NOMO-1 (cell line): ENCODE measurements around the gene CACNA1S.
A peak's percentile ranks its signal among the peaks of the same experiment; 100 is the strongest.

Source experiments
- DNase-seq, 2 experiments: peaks; one replicate each; lab custom pipeline; 2025; ENCODE audit not compliant: unreplicated experiment in 2 of 2; lab: John Stamatoyannopoulos, UW

The CACNA1S gene

DNA sequence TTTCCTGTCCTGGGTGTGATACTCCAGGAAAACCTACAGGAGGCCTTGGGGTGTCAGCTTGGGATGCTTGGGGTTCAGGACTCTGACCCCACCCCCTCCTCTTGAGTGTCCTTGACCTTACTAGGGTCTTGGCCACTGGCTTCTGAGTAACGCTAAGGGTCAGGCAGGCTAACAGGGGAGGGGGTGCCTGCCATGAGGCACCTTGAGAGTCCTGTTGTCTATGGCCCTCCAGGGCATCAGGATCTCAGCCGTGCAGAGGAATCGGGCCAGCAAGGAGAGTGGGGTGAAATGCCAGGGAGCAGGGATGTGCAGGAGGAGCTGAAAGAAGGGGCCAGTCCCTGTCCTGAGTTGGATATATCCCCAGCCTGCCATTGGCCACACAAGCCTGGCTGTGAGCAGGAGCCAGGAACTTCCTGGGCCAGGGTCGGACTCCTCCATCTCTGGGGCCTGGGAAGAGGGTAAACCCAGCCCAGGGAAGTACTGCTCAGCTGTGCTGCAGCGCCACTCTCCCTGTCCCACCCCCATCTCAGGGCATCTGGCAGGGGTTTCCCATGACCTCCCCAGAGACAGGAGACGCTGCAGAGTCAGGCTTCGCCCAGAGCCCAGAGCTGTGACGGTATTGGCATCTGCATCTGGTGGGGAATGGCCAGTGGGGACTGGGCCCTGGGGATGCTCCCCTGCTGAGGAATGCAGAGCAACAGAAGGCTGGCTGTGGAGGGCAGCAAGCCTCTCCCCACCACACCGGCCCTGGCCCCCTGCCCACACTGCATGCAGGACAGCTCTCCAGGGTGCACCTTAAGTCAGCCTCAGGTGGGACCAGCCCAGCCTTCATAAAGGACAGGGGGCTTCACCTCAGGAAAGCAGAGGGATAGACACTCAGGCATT is 95.0 kb downstream of the CACNA1S start:
- DNase-seq: no peak

DNA sequence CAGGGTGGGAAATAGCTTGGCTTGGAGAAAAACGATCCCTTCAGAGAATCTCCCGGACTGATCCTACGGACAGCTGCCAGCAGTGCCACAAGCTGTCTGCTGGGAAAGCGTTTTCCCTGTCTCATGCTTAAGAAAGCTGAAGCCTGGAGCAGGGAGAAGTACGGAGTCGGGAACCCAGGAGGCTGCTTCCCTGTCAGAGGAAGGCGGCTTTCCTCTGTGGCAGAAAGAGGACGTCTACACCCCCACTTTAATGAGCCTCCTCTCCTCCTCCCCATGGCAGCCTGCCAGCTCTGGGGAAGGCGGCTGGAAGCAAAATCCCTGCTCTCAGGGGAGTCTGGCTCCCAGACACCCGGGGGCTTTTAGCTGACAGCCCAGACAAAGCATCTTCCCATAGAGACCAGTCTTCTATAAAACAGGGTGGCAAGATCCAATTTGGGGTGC is 96.0 kb downstream of the CACNA1S start:
- DNase-seq: no peak

DNA sequence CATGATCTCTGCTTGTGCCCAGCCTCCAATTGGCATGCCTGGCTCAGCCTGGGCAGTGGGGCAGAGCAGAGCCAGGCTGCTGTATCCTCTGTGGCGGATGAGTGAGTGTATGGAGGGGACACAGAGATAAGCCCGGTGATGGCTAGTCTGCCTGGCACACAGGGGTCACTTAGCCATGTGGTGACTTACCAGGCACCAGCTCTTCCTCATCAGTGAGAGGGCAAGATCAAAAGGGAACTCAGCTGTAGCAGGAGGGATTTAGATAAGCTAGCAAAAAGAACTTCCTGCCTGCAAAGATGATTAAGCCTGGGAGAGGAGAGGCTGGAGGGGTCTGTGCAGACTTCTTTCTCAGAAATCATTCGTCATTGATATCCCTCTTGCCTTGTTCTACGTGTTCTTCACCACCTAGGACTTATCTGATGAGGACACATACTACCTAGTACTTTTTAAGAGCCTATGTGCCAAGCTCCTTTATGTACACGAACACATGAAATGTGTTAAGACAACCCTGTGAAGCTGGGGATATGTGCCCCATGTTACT is 96.6 kb downstream of the CACNA1S start:
- peak in 1 of 2 experiments; percentile 50 for DNase-seq

DNA sequence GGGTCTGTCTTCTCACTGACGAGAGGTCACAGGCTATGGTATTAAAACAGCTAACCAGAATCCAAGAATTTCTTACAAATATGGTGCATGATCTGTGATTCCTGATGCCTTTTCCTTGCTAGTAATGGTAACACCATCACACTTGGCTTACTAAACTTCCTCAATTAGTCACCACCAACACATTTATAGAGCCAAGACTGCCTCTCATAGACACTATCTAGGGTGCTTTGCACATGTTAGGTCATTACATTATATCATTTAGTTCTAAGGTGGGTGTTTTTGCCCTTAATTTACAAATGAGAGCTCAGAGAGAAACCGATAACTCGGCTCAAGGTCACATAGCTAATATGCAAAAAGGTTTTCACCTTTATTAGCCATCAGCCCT is 97.4 kb downstream of the CACNA1S start:
- peak in 1 of 2 experiments; percentile 8 for DNase-seq

DNA sequence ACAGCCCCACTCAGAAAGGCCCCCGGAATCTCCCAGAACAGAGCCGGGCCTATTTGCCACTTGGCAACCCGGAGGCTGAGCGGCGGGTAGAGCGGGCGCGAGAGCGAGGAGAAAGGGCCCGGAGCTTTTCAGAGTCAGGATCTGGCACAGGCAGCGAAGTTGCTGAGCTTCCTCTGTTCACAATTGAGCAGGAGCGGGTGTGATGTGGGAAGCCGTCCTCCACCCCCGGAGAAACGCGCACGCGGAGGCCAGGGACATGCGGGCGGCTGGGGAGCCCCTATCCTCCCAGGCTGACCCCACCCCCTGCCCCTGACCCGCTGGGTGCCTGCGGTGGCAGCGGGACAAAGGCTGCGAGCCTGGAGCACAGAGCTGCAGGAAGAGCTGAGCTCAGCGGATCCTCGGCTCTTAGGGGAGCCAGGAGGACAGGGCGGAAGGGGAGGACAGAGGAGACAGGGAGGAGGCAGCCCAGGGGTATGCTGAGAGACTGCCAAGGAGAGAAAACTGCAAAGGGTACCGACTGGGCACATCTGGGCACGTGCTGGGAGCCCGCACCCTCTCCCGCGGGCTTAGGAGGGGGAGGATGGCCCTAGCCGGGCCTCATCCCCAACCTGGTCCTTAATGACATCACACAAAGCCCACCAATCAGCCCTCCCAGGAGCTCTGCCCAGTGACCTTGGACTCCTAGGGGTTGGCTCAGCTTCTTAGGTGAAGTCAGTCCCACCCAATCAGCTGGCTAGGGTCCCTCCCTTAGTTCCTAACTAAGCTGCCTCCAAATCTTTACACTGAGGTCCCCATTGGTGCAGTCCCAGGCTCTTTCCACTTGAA is 98.0 kb downstream of the CACNA1S start:
- no peak for DNase-seq

DNA sequence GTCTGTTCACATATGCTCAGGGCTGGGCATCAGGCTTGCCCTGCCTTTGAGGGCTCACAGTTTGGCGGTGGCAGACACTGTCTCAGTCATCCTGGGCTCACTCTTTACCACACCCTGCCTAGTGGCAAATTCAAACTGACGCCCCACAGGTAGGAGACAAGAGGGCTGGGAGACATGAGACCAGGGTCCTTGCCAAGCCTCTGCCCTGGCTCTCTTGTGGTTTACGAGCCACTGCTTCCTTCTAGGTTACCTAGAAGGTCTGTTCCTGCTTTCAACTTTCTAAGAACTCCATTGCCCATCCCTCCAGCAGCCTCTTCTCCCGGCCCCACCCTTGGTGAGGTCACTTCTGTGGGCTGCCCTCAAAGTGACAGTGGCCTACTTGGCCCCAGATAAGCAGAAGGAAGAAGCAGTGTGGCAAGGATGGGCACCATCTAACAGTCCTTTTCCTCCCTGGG is 99.2 kb downstream of the CACNA1S start:
- DNase-seq: peak; percentile 75 to 79

DNA sequence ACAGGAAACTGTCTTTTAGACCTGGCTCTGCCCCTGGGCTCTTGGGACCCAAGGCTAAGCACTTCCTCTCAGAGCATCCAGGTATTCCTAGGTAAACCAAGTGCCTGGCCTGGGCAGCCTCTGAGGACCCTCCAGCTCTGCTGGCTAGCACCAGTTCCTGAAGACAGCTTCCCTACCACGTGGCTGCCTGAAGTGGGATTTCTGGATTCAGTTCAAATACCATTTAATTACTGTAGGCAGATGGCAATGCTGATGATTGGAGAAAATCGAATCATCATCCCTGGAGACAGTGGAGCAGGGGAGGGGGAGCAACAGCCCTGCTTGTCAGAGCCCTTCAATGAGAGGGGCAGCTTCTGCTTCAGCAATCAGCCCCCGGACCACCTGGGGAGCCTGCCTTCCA is 100.6 kb downstream of the CACNA1S start:
- no peak for DNase-seq

DNA sequence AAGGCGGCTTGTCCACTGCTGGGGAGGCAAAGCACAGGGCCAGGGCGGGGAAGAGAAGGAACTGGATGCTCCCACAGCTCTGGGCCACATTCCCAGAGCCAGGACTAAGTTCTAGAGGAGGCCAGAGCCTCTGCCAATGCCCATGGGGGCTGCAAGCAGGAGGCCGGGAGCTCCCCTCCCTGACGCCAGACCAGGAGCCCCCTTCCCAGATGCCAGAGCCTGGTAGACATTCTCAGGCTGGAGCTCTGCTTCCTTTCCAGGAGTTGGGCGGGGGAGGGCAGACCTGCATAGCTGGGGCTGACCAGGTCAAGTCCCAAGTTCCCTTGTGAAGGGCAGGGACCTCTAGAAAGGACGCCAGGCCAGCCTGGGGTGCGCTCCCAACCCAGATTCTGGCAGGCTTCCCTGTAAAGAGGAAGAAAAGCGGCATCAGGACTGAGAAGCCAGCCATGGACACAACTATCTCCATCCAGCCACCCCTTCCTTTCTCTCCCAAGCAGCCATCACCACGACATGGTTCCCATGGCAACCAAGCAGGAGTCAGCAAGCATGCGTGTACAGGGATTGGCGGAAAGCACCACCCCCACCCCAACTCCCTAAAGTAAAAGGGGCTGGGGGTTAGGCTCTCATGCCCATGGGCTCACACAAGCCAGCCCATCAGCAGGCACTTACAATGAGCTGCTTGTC is 102.1 kb downstream of the CACNA1S start:
- no peak for DNase-seq

DNA sequence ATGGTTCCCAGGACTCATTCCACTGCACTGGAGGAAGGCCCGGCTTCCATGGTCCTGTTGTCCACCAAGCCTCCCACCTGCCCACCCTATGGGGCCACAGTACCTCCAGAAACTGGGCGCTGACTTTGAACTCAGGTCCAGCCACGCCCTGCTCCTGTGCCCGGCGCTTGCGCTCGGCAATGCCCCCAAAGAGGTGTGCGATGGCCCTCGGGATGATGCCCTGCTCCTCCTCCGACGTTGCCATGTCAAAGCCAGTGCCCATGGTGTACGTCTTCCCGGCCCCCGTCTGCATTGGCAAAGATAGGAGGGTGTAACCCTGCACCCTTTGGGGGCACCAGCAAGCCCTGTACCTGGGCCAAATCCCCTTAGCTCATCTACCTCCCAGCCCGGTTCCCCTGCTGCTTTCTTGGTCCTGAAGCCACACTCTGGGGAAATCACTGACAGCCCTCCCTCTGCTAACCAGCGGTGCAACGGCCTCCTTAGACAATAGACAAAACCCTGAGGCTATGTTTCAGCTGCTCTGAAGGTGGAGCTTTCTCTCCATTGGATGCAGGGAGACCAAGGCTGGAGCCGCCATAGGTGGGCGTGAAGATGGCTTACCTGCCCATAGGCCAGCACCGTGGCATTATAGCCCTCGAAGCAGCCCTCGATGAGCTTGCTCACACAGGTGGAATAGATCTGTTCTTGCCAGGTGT is 103.4 kb downstream of the CACNA1S start:
- no peak for DNase-seq

DNA sequence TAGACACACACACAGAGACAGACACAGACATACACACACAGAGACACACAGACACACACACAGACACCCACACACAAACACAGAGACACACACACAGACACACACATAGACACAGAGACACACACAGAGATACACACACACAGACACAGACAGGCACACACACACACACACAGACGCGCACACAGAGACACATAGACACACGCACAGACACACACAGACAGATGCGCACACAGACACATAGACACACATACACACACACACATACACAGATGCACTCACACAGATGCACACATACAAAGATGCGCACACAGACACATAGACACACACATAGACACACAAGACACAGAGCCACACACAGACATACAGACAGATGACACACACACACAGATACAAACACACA is 104.7 kb downstream of the CACNA1S start:
- DNase-seq: no peak

DNA sequence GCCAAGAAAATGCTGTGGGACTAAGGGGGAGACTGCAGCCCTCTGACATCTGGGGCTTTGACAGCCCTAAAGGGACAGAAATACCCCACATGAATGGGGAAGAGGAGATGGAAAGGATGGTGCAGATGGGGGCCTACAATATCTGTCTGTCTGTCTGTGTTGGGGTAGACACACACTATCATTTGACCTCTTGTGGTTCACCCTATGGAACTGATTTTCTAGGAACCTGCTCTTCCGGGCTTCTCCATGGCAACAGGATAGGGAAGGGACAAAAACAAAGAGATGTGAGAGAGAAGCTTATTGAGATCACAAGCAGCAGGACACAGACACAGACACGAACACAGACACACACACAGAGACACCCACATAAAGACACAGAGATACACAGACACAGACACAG is 105.8 kb downstream of the CACNA1S start:
- DNase-seq: no peak

DNA sequence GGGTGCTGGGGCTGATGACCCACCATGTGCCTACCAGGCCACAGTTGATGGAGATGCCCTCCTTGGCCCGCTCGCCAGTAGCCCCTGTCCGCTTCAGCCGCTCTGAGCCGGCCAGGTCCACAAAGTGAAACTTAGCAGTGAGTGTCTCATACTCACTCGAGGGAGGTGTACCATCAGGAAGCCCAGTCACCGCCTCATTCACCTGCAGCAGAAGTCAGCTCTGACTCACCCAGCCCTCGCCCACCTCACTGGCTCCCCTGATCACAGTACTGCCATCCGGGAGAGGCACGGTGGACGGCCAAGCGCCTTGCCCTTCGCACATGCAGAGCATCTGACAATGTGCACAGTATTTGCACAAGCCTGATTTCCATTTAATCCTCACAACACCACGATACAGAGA is 107.5 kb downstream of the CACNA1S start:
- no peak for DNase-seq

DNA sequence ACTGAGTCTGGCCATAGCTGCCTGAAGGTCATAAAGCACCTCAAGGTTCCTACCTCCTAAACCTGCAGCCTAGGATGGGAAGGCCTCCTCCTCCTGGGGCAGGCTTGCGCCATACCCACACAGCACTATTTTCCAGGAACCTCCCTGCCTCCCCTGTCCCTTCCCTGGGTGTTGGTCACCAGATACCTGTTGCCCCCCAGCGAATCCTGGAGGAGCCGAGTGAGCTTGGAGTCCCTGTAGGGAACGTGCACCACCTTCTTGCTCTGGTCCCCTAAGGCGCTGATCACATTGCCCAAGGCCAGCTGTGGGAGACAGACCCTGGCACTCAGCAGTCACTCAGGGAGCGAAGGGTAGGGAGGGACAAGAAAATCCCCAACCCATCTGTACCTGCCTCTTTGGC is 108.1 kb downstream of the CACNA1S start:
- DNase-seq: no peak

DNA sequence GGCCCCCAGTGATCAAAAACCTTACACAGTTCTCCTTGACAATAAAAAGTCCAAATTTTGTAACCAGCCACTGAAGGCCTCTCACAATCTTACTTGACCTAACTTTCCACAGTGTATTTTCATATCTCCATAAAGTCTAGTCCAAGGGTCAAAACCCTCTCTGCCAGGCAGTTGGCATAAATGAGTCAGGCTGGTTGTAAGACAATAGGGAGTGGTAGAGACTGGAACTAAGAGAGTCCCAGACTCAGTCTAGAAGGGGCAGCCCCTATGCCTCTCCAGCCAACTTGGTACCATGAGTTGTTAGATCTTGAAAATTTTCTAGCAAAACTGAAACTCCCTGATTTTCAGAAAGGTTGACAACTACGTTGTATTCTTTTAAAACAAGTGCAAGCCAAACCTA is 109.7 kb downstream of the CACNA1S start:
- no peak for DNase-seq

DNA sequence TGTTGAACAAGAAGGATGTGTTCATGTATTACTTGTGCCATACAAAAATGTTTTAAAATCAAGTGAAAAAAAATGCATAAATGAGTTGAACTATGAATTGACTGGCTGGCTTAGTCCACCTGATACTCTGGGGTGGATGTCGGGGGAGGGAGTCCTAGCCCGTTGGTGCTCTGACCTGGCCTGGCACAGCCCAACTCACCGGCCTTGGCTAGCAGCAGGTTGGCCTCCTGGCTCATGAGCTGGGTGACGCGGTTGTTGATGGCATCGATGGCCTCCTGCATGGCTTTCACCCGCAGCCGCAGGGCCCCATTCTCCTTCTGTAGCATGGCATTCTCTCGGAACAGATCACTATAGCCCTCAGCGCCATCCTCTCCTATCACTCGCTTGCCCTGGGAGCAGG is 110.3 kb downstream of the CACNA1S start:
- DNase-seq: no peak

DNA sequence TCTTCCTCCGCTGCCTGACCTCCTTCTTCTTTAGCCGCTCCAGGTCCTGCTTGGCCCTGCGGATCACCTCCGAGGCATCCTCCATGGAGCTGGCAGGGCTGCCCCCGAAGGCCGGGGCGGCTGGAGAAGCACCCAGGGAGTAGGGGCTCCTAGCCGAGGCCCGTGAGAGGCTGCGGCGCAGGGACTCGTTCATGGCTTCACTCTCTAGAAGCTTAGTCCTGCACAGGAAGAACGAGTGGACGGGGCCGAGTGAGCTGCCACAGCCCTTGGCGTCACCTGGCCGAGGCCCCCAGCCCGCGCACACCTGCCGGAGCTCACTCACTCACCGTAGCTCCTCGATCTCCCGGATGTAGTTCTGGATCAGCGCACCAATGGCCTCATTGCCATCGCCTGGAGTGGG is 111.8 kb downstream of the CACNA1S start:
- no peak for DNase-seq

DNA sequence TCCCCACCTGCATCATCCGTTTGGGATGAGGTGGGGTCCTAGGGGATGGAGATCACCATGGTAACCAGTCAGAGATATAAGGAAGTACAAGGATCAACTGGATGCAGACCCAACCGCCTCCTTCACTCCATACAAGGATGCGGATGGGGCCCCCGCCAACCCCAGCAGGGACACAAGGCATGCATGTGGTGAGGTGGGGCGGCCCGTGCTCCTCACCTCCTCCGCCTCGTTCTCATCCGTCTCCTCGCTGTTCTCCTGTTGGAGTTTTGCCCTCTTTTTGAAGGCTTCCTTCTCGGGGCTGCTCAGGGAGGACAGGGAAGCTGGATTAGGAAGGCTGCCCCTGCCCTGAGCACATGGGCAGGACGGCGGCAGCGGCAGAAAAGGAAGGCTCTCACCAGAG is 112.6 kb downstream of the CACNA1S start:
- DNase-seq: no peak

DNA sequence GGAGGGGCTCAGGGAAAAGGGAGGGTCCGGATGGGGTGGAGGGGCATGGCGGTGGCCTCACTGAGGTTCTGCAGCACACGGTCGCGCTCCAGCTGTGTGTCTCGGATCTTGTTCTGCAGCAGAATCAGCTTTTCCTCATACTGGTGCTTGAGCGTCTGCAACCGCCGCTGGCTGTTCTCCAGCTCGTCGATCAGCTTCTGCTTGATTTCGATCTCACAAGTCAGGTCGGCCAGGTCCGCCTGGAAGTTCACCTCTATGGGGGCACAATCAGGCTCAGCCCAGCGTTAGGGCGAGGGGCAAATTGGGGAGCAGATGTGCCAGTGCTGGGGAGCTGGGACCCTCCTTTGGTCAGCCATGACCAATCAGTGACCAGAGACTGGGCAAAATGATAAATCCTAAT is 113.9 kb downstream of the CACNA1S start:
- DNase-seq: no peak

DNA sequence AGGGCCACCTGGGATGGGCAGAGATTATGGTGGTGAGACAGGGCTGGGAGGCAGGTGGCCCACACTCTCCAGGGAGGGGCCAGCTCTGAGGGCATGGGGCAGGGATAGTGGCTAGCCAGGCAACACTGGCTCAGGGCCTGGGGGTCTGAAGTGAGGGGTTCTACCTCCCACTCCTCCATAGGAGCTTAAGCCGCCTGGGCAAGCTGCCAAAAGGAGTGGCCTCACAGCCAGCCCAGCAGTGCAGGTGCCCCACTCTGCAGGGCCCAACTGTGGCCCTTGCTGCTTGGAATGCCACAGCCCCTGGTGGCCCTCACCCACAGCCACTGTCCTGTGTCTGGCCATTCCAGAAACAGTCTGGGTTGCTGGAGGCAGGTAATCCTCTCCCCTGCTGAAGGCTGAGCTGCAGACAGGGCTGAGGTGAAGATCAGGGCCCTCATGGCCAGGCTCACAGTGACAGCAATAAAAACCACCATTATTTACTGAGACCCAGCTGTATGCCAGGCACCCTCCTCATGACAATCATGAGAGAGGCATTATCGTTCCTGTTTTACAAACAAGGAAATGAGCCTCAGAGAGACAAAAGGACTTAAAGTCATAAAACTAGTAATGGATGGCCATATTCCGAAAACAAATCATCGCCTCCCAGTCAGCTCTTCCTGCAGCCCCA is 119.7 kb downstream of the CACNA1S start:
- DNase-seq: no peak

DNA sequence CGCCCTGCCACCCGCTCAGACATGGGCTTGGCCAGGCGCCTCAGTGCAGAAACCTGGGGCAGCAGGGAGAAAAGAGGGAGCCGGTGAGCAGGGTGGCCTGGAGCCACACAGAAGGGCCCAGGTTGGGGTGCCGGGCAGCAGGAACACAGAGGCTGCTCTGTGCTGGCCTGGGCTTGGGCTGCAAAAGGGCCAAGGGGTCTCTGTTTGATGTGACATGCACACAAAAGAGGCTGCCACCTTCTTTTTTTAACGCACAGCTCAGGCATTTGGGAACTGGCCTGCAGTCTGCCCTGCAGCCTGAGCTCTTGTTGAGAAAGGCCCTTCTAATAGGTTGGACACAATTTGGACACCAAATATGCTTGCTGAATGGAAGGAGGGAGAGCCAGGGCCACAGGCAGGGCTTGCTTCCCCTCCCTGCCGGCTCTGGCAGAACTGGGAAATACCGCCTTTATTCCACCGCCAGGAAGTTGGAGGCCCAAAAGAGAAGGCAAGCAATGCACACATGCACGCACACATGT is 121.1 kb downstream of the CACNA1S start:
- DNase-seq: no peak
